GM12875 (cell line): ENCODE measurements around the gene TMEM156.

Experiments used
- H3K4me3 ChIP-seq: one replicate; pipeline ENCODE4 v1.5.1; 2011; ENCODE audit warnings: low read depth, low read length, control low read depth
- TF ChIP-seq, protein P1 (sequence below): IDR thresholded peaks from 2 replicates; pipeline ENCODE4 v1.5.1; 2011; ENCODE audit warnings: low read depth, mild to moderate bottlenecking, control low read depth, inconsistent platforms, low read length, moderate library complexity, borderline replicate concordance; ENCODE audit not compliant: insufficient read depth

Gene TMEM156, protein sequence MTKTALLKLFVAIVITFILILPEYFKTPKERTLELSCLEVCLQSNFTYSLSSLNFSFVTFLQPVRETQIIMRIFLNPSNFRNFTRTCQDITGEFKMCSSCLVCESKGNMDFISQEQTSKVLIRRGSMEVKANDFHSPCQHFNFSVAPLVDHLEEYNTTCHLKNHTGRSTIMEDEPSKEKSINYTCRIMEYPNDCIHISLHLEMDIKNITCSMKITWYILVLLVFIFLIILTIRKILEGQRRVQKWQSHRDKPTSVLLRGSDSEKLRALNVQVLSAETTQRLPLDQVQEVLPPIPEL

DNA sequence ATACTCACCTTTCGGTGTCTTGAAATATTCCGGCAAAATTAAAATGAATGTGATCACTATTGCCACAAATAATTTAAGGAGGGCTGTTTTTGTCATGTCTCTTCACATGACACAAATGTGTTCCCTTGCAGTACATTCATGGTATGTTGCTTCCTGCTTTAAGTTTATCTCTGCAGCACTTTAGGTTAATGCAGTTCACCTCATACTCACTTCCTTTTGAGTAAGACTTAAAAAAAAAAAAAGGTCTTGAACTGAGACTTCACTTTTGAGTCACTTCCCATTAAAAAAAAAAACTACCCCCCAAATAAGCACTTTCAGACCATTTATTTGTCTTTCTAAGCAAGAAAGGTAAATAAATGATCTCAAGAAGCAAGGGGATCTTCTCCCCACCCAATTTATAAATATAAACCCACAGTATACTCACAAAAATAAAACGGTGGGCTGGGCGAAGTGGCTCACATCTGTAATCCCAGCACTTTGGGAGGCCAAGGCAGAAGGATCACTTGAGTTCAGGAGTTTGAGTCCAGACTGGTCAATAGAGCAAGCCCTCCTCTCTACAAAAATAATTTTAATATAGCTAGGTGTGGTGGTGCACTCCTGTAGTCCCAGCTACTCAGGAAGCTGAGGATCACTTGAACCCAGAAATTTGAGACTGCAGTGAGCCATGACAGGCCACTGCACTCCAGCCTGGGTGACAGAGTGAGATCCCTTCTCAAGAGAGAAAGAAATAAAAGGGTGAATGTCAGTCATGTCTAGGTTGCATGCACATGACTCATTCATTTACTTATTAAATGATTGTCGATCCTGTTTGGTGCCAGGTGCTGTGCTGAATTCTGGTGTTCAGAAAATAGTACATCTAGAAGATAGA, at the start of gene TMEM156:
TSS of gene TMEM156 (minus strand) at position 192 of the 868 bp plus-strand sequence. CDS start at position 96, 96 bp downstream.
- peak within 1 kb of the TSS; percentile 38 for H3K4me3 ChIP-seq
- TF ChIP-seq, protein P1, sequence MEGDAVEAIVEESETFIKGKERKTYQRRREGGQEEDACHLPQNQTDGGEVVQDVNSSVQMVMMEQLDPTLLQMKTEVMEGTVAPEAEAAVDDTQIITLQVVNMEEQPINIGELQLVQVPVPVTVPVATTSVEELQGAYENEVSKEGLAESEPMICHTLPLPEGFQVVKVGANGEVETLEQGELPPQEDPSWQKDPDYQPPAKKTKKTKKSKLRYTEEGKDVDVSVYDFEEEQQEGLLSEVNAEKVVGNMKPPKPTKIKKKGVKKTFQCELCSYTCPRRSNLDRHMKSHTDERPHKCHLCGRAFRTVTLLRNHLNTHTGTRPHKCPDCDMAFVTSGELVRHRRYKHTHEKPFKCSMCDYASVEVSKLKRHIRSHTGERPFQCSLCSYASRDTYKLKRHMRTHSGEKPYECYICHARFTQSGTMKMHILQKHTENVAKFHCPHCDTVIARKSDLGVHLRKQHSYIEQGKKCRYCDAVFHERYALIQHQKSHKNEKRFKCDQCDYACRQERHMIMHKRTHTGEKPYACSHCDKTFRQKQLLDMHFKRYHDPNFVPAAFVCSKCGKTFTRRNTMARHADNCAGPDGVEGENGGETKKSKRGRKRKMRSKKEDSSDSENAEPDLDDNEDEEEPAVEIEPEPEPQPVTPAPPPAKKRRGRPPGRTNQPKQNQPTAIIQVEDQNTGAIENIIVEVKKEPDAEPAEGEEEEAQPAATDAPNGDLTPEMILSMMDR, result no peak

DNA sequence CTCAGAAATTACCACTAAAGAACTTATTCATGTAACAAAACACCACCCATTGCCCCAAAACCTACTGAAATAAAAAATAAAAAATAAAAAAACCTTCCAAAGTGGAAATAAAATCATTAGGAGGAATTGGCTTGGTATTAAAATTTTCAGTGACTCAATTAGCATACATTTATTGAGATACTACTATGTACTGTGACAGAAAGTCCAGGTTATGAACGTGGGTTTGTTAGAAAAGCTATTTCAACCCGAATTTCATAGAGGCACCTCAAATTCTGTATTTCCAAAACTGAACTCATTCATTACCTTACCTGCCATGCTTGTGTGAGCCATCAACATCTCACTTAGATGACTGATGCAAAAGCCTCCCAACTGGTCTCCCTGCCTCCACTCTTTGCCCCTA, 46.6 kb upstream of the TMEM156 start:
- TF ChIP-seq, protein P1, result no peak
- no peak overlapping the region for H3K4me3 ChIP-seq

DNA sequence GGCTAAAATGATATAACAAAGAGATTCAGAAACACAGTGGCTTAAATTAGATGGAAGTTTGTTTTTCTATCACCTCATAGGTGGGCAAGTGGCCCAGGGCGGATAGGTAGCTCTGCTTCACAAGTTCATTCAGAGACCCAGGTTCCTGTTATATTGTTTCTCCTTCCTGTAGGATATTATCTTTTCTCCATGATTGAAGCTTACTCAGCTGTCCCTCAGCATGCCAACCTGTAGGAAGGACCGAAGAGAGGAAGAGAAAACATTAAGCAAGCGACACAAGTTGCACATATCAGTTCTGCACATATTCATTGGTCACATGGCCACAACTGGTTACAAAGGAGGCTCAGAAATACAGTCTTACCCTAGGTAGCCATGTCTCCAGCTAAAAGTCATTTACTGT, 36.7 kb upstream of the TMEM156 start:
- H3K4me3 ChIP-seq, result no peak overlapping the region
- TF ChIP-seq, protein P1, result no peak

DNA sequence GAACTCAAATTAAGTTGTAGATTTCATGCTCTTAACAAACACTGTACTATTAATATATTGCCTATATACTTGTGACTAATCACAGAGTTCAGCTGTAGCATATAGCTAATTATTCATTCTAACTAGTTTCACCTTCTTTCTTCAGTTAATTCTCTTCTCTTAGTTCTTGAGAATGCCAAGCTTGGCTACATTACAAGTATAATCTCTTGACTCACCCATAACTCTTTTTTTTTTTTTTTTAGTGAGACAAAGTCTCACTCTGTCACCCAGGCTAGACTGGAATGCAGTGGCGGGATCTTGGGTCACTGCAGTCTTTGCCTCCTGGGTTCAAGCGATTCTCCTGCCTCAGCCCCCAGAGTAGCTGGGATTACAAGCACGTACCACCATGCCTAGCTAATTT, 35.2 kb upstream of the TMEM156 start:
- TF ChIP-seq, protein P1, result no peak
- no peak overlapping the region for H3K4me3 ChIP-seq

DNA sequence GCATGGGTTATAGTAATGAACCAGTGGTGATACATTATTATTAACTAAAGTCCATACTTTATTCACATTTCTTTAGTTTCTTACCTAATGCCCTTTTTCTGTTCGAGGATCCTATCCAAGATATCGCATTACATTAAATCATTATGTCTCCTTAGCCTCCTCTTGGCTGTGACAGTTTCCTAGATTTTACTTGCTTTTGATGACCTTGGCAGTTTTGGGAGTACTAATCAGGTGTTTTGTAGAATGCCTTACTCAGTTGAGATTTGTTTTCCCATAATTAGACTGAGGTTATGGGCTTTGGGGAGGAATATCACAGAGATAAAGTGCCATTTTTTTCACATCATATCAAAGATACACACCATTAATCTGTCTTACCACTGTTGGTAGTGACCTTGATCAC, 34.8 kb upstream of the TMEM156 start:
- TF ChIP-seq, protein P1, result no peak
- H3K4me3 ChIP-seq, result no peak overlapping the region

DNA sequence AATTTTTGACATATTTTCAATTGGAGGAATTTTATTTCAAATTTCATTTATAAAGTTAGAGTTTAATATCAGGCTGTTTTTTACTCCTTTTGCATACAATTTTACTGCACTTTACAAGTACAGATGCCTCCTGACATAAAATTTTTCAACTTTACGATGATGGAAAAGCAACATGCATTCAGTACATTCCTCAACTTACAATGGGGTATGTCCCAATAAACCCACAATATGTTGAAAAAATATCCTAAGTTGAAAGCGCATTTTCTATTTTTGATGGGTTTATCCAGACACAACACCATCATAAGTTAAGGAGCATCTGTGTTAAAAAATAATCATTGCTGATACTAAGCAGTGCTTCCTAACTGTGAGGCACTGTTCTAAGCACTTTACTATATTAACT, 34.2 kb upstream of the TMEM156 start:
- H3K4me3 ChIP-seq, result no peak overlapping the region
- TF ChIP-seq, protein P1, result no peak
